ENCODE data around the gene CCDC102A. TPM values are rescaled to one million over a fixed set of nuclear protein-coding genes. Genes with fewer than 3 reads are reported as not detected.

CCDC102A gene
- total RNA-seq, 6 donors from 2014 or later, result 8.2 to 41.9 (median 16.5) TPM

DNA sequence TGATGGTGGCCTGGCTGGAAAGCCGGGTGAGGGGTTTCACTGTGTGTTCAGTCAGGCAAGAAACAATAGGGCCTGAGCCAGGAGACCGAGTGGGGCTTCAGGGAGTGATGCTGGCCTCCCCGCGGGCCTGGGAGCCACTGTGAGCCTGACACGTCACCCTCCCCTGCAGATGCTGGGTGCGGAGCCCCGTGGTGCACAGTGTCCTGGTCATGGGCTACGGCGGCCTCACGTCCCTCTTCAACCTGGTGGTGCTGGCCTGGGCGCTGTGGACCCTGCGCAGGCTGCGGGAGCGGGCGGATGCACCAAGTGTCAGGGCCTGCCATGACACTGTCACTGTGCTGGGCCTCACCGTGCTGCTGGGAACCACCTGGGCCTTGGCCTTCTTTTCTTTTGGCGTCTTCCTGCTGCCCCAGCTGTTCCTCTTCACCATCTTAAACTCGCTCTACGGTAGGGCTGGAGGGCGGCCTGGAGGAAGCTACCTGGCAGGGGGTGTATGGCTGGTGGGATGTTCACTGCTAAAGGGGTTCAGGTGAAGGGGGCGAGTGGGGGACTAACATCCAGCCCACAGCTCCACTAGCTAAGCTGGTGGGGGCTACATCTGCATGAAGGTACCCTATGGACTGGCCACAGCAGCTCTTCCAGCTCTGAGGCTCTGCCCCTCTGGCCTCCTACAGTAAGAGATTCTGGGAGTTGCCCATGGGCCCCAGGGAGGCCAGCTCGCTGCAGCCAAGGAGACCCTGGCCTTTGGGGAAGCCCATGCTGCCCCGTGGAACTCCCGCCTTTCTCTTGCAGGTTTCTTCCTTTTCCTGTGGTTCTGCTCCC, 38.5 kb upstream of the CCDC102A start:
- Histone ChIP-seq H3K4me3 (no peak overlapping the region), H3K9me3 (no peaks in the 10 kb centered on the region), H3K27me3 (no peaks in the 10 kb centered on the region), H3K27ac (no peak overlapping the region), H3K36me3 (no peaks in the 10 kb centered on the region), H3K4me1 (peaks cover 0 to 5% (median 4%) of the 10 kb centered on the region in 4 donors)
- DNase-seq (peak in 1 of 2 donors; percentile 79), ATAC-seq (ENCODE audit: low FRiP score in 2 of 2) (peak in 1 of 2 donors; percentile 40)
- TF ChIP-seq POLR2AphosphoS5 (IDR thresholded peaks at IDR 0.05) (no peak), POLR2A (IDR thresholded peaks at IDR 0.05) (no peak), EP300 (IDR thresholded peaks at IDR 0.05) (no peak)
- TF ChIP-seq, protein P1, sequence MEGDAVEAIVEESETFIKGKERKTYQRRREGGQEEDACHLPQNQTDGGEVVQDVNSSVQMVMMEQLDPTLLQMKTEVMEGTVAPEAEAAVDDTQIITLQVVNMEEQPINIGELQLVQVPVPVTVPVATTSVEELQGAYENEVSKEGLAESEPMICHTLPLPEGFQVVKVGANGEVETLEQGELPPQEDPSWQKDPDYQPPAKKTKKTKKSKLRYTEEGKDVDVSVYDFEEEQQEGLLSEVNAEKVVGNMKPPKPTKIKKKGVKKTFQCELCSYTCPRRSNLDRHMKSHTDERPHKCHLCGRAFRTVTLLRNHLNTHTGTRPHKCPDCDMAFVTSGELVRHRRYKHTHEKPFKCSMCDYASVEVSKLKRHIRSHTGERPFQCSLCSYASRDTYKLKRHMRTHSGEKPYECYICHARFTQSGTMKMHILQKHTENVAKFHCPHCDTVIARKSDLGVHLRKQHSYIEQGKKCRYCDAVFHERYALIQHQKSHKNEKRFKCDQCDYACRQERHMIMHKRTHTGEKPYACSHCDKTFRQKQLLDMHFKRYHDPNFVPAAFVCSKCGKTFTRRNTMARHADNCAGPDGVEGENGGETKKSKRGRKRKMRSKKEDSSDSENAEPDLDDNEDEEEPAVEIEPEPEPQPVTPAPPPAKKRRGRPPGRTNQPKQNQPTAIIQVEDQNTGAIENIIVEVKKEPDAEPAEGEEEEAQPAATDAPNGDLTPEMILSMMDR (IDR thresholded peaks at IDR 0.05), result no peak
- WGBS, 2 donors, result 89 to 95% methylated on average over 17 to 19 of the region's 24 CpGs

GRCh38 chr16:57574086-57574485, 37.7 kb upstream of the CCDC102A start:
- no peaks in the 10 kb centered on the region for H3K27me3 ChIP-seq
- no peak overlapping the region for H3K4me3 ChIP-seq
- TF ChIP-seq EP300 (IDR thresholded peaks at IDR 0.05) (no peak), POLR2A (IDR thresholded peaks at IDR 0.05) (no peak), POLR2AphosphoS5 (IDR thresholded peaks at IDR 0.05) (no peak)
- TF ChIP-seq, protein P1 (IDR thresholded peaks at IDR 0.05), result no peak
- DNase-seq (peak in 1 of 2 donors; percentile 70), ATAC-seq (ENCODE audit: low FRiP score in 2 of 2) (peak in 1 of 2 donors; percentile 3)
- H3K9me3 ChIP-seq, result no peaks in the 10 kb centered on the region
- 84 to 87% methylated on average over 10 to 12 of the region's 12 CpGs for WGBS, 2 donors
- no peaks in the 10 kb centered on the region for H3K36me3 ChIP-seq
- no peak overlapping the region for H3K27ac ChIP-seq
- H3K4me1 ChIP-seq, result peaks cover 0 to 5% (median 4%) of the 10 kb centered on the region in 4 donors

DNA sequence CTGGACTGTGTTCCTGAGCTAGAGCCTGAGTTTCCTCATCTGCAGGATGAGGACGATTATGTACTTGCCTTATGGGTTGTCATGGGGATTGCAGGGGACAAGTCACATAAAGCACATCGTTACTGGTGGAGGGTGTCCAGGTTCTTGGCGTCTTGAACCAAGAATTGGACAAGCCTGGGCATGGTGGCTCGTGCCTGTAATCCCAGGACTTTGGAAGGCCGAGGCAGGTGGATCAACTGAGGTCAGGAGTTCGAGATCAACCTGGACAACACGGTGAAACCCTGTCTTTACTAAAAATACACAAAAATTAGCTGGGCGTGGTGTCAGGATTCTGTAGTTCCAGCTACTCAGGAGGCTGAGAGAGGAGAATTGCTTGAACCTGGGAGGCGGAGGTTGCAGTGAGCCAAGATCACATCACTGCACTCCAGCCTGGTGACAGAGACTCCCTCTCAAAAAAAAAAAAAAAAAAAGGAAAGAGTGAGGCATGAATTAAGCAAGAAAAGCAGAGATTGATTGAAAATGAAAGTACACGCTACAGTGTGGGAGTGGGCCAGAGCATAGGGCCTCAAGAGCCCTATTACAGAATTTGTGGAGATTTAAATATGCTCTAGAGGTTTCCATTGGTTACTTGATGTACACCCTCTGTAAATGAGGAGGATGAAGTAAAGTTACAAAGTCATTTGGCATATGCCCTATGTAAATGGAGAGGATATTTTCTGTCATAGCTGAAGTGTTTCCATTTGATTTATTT, 36.8 kb upstream of the CCDC102A start:
- ATAC-seq (ENCODE audit: low FRiP score in 2 of 2), result no peak
- H3K27ac ChIP-seq, result no peak overlapping the region
- no peaks in the 10 kb centered on the region for H3K36me3 ChIP-seq
- TF ChIP-seq, protein P1 (IDR thresholded peaks at IDR 0.05), result no peak
- no peak for TF ChIP-seq EP300 (IDR thresholded peaks at IDR 0.05)
- no peak for TF ChIP-seq POLR2A (IDR thresholded peaks at IDR 0.05)
- TF ChIP-seq POLR2AphosphoS5 (IDR thresholded peaks at IDR 0.05), result no peak
- H3K4me1 ChIP-seq, result peaks cover 0 to 5% (median 4%) of the 10 kb centered on the region in 4 donors
- H3K9me3 ChIP-seq, result no peaks in the 10 kb centered on the region
- no peaks in the 10 kb centered on the region for H3K27me3 ChIP-seq
- DNase-seq, result no peak
- WGBS, 2 donors, result 74 to 81% methylated on average over 10 of the region's 10 CpGs
- H3K4me3 ChIP-seq, result no peak overlapping the region

DNA sequence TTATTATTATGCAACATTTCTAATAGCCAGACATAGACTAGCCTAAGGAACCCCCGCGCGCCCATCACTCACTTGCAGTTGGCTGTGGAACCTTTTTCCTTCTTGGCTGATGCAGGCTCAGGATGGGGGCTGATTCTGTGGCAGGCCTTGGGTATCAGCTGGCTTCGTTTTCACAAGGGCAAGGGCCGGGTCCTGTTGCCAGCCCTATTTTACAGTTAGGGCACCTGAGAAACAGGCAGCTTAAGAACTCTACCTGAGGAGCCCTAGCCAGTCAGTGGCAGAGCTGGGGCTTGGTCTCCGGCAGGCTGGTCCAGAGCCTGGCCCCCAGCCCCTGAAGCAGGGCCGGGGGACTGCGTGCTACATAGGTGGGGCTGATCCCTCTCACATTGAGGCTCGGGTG, 34.7 kb upstream of the CCDC102A start:
- no peaks in the 10 kb centered on the region for H3K36me3 ChIP-seq
- no peaks in the 10 kb centered on the region for H3K27me3 ChIP-seq
- TF ChIP-seq EP300 (IDR thresholded peaks at IDR 0.05) (no peak), POLR2A (IDR thresholded peaks at IDR 0.05) (no peak), POLR2AphosphoS5 (IDR thresholded peaks at IDR 0.05) (no peak)
- TF ChIP-seq, protein P1 (IDR thresholded peaks at IDR 0.05), result no peak
- no peak overlapping the region for H3K4me3 ChIP-seq
- DNase-seq, result peak in 1 of 2 donors; percentile 45
- 89 to 90% methylated on average over 8 to 9 of the region's 9 CpGs for WGBS, 2 donors
- H3K4me1 ChIP-seq, result no peaks in the 10 kb centered on the region
- no peak overlapping the region for H3K27ac ChIP-seq
- no peaks in the 10 kb centered on the region for H3K9me3 ChIP-seq
- no peak for ATAC-seq (ENCODE audit: low FRiP score in 2 of 2)

All from upper lobe of left lung (tissue), 6 donors.